ENCODE measurements around the gene ARAP2. TPM values are rescaled to one million over a fixed set of nuclear protein-coding genes. Genes with fewer than 3 reads are reported as not detected.

The ARAP2 gene
- total and polyA plus RNA-seq, 2 of the 13 experiments (the other 11 are each of a cell fraction or from before 2014, with no cell fraction given), result 0.37 to 1.4 TPM

GRCh38 chr4:36227913-36228312 is 16.4 kb downstream of the ARAP2 start:
- intact Hi-C loops (cut with micrococcal nuclease; ENCODE audit: unreplicated experiment) (no loop called here), in situ Hi-C loops (cut with HindIII; ENCODE audit: extremely low pct_ligation_motif_present, low pct_unique_long_range_greater_than_20kb) (no loop called here)
- Histone ChIP-seq H3K36me3 (replicated peaks in 1 of 2; ENCODE audit: control insufficient read depth in 1 of 2, insufficient read depth in 2 of 2, low read length in 2 of 2) (no peaks in the 10 kb centered on the region), H3K4me1 (ENCODE audit: insufficient read depth, low read length) (peaks cover 11% of the 10 kb centered on the region), H3K79me2 (ENCODE audit: insufficient read depth, low read length) (no peaks in the 10 kb centered on the region), H3K9ac (ENCODE audit: insufficient read depth, low read depth, low read length) (no peak overlapping the region), H3K9me3 (ENCODE audit: low read length) (no peaks in the 10 kb centered on the region), H2AFZ (ENCODE audit: low read length) (no peak overlapping the region), H4K20me1 (ENCODE audit: insufficient read depth, low read length) (no peaks in the 10 kb centered on the region), H3K4me2 (ENCODE audit: low read depth, low read length) (no peak overlapping the region), H3K4me3 (replicated peaks in 1 of 3; ENCODE audit: insufficient read depth in 1 of 3, low read depth in 2 of 3, low read length in 3 of 3) (no peak overlapping the region), H3K27ac (ENCODE audit: extremely low read length, insufficient read depth, low read length) (no peak overlapping the region), H3K27me3 (ENCODE audit: control insufficient read depth in 1 of 2, insufficient read depth in 2 of 2, low read length in 2 of 2) (no peaks in the 10 kb centered on the region)
- DNase-seq (ENCODE audit: low spot score) (no peak), FAIRE-seq (no peak), ATAC-seq (no peak)
- ChIA-PET POLR2A (no interaction called here), CTCF (ENCODE audit: low intra/inter-chr PET ratio, low total read pairs) (no interaction called here)
- no TSS peak for BruUV-seq (replicated peaks)
- WGBS (ENCODE audit: low lambda C conversion rate), result 55% methylated on average over 5 of the region's 5 CpGs
- TF ChIP-seq HMG20B (CRISPR knock-in tag; conservative IDR thresholded peaks at IDR 0.05) (no peak), FOSL2 (CRISPR knock-in tag; IDR thresholded peaks at IDR 0.05) (no peak), MTERF4 (CRISPR knock-in tag; IDR thresholded peaks at IDR 0.05) (no peak), SP5 (CRISPR knock-in tag; IDR thresholded peaks at IDR 0.05; ENCODE audit: borderline replicate concordance, low read depth) (no peak), CERS6 (CRISPR knock-in tag; IDR thresholded peaks at IDR 0.05) (no peak), ZBTB49 (CRISPR knock-in tag; IDR thresholded peaks at IDR 0.05; ENCODE audit: borderline replicate concordance) (no peak), ZFP90 (CRISPR knock-in tag; IDR thresholded peaks at IDR 0.05; ENCODE audit: borderline replicate concordance) (no peak), ZSCAN9 (CRISPR knock-in tag; IDR thresholded peaks at IDR 0.05; ENCODE audit: borderline replicate concordance) (no peak), PAWR (CRISPR knock-in tag; IDR thresholded peaks at IDR 0.05; ENCODE audit: borderline replicate concordance) (no peak), ELK4 (CRISPR knock-in tag; IDR thresholded peaks at IDR 0.05; ENCODE audit: borderline replicate concordance) (no peak), SP140L (CRISPR knock-in tag; IDR thresholded peaks at IDR 0.05; ENCODE audit: borderline replicate concordance) (no peak), POLR2AphosphoS5 (IDR thresholded peaks at IDR 0.05; ENCODE audit: low read depth, low read length) (no peak), ISL2 (CRISPR knock-in tag; IDR thresholded peaks at IDR 0.05) (no peak), RCOR2 (CRISPR knock-in tag; IDR thresholded peaks at IDR 0.05) (no peak), SRSF4 (IDR thresholded peaks at IDR 0.05; ENCODE audit: low read depth, low read length, poor library complexity, severe bottlenecking) (no peak), ZEB1 (IDR thresholded peaks at IDR 0.05; ENCODE audit: insufficient replicate concordance, low read depth) (no peak), ETV5 (CRISPR knock-in tag; IDR thresholded peaks at IDR 0.05; ENCODE audit: borderline replicate concordance) (no peak)
